Stimulated activated CD8-positive, alpha-beta memory T cell treated with anti-CD3 and anti-CD28 coated beads, Interleukin-4, amount 100 ng/mL, for 4 hours (primary cell): Measurements from ENCODE around the gene KDM3B.

Experiments
- DNase-seq, 2 donors: peaks; one replicate each; pipeline ENCODE4 v3.0.0-alpha.2; 2020; ENCODE audit warnings: low read depth in 2 of 2, low spot score in 1 of 2

Gene KDM3B

GRCh38 chr5:138346889-138347288 lies 5.6 kb upstream of the KDM3B start:
- DNase-seq = no peak

GRCh38 chr5:138349852-138350562 lies 2.5 kb upstream of the KDM3B start:
- no peak for DNase-seq

GRCh38 chr5:138350563-138350890 lies 2.0 kb upstream of the KDM3B start:
- no peak for DNase-seq

GRCh38 chr5:138351056-138351455 lies 1.4 kb upstream of the KDM3B start:
- DNase-seq = no peak

GRCh38 chr5:138351517-138351916 lies 968 bp upstream of the KDM3B start:
- DNase-seq = no peak

- DNase-seq = peak; percentile 35 to 48
These were observed 456 bp downstream of the KDM3B start for GRCh38 chr5:138352722-138353559.

- DNase-seq = no peak
These were observed 1.1 kb downstream of the KDM3B start for GRCh38 chr5:138353560-138354080.

GRCh38 chr5:138354387-138354786 lies 1.9 kb downstream of the KDM3B start:
- no peak for DNase-seq

GRCh38 chr5:138354926-138355378 lies 2.5 kb downstream of the KDM3B start:
- peak in 1 of 2 donors; percentile 10 for DNase-seq

- no peak for DNase-seq
These were observed 7.1 kb downstream of the KDM3B start for GRCh38 chr5:138359621-138360020.

GRCh38 chr5:138360941-138361452 lies 8.5 kb downstream of the KDM3B start:
- no peak for DNase-seq

GRCh38 chr5:138364576-138364975 lies 12.1 kb downstream of the KDM3B start:
- no peak for DNase-seq

- no peak for DNase-seq
These were observed 14.3 kb downstream of the KDM3B start for GRCh38 chr5:138366632-138367382.

- DNase-seq = no peak
These were observed 16.8 kb downstream of the KDM3B start for GRCh38 chr5:138369261-138369660.

- DNase-seq = no peak
These were observed 17.2 kb downstream of the KDM3B start for GRCh38 chr5:138369706-138370105.

- DNase-seq = no peak
These were observed 18.1 kb downstream of the KDM3B start for GRCh38 chr5:138370537-138370936.

GRCh38 chr5:138371454-138371853 lies 19.0 kb downstream of the KDM3B start:
- DNase-seq = no peak

GRCh38 chr5:138372225-138372624 lies 19.7 kb downstream of the KDM3B start:
- DNase-seq = no peak

- DNase-seq = no peak
These were observed 20.2 kb downstream of the KDM3B start for GRCh38 chr5:138372653-138373052.

- DNase-seq = no peak
These were observed 29.9 kb downstream of the KDM3B start for GRCh38 chr5:138382347-138382746.

- no peak for DNase-seq
These were observed 33.2 kb downstream of the KDM3B start for GRCh38 chr5:138385660-138386059.
